Nephron progenitor cell (in vitro differentiated cells): ENCODE measurements around the gene VSX2.

Experiments used
- DNase-seq: peaks from one replicate; pipeline ENCODE4 v3.0.0; 2021
- H3K27ac Mint-ChIP-seq: 2 replicates; pipeline ENCODE4 v1.8.0; 2021; ENCODE audit warnings: mild to moderate bottlenecking, moderate library complexity, mixed read lengths
- H3K27me3 Mint-ChIP-seq: 2 replicates; pipeline ENCODE4 v1.8.0; 2021; ENCODE audit warnings: mild to moderate bottlenecking, low read depth, mixed read lengths; ENCODE audit not compliant: poor library complexity
- H3K36me3 Mint-ChIP-seq: 2 replicates; pipeline ENCODE4 v1.8.0; 2021; ENCODE audit warnings: low read depth, mixed read lengths
- H3K4me1 Mint-ChIP-seq: 2 replicates; pipeline ENCODE4 v1.8.0; 2021; ENCODE audit warnings: mixed read lengths
- H3K4me3 Mint-ChIP-seq: 2 replicates; pipeline ENCODE4 v1.8.0; 2021; ENCODE audit warnings: mild to moderate bottlenecking, moderate library complexity, mixed read lengths
- H3K9me3 Mint-ChIP-seq: 2 replicates; pipeline ENCODE4 v1.8.0; 2021; ENCODE audit warnings: mild to moderate bottlenecking, moderate library complexity, mixed read lengths
- CTCF ChIP-seq: fragments of 200-600 bp; sonication (generic); IDR thresholded peaks from 2 replicates; pipeline ENCODE4 v1.5.0; 2021; ENCODE audit warnings: antibody characterized with exemption

The VSX2 gene

DNA sequence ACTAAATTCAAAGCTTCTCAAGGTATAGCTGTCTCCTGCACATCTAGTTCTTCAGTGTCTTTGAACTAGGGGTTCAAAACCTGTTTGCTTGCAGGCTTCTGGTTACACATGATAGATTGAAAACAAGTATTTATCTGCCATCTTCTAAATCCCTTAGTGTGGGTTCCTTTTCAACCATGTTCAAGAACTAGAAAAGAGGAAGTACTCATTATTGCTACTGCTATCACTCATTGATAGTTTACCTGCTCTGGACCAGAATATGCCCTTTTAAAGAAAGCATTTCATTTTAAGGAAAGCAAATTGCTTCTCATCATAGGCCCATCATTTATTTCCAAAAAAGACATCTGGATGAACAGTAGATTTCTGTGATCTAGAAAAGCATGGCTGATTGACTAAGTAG lies 37.1 kb upstream of the VSX2 start:
- no peak overlapping the region for H3K4me3 Mint-ChIP-seq

DNA sequence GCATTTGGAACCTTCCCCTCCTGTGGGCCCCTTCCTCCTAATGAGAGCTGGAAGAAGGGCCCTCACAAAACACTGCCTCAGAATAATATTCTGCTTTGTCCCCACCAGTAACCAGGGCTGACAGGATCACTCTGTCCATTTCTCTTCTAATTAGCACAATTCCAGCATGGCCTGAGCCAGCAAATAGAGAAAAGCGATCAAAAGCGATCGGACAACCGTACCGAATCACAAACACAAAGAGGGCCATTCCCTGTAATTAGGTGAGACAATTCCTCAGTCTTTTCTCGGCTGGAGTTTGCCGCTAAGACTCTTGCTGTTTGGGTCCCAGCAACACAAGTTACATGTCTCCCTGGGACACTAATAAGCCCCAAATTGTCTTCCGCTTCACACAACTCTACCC lies 35.6 kb upstream of the VSX2 start:
- H3K9me3 Mint-ChIP-seq = no peaks in the 10 kb centered on the region
- H3K27me3 Mint-ChIP-seq = peaks cover 3% of the 10 kb centered on the region
- H3K4me3 Mint-ChIP-seq = no peak overlapping the region
- peaks cover 29% of the 10 kb centered on the region for H3K4me1 Mint-ChIP-seq
- H3K36me3 Mint-ChIP-seq = peaks cover 23% of the 10 kb centered on the region
- no peak for DNase-seq
- H3K27ac Mint-ChIP-seq = peak overlapping the region; percentile 30
- no peak for TF ChIP-seq CTCF

More for the DNA sequence above, 37.1 kb upstream of the VSX2 start:
- Mint-ChIP-seq H3K4me1 (peaks cover 26% of the 10 kb centered on the region), H3K27me3 (peaks cover 3% of the 10 kb centered on the region), H3K9me3 (no peaks in the 10 kb centered on the region), H3K27ac (no peak overlapping the region), H3K36me3 (peaks cover 25% of the 10 kb centered on the region)
- DNase-seq = no peak
- no peak for TF ChIP-seq CTCF

GRCh38 chr14:74204491-74204890 lies 34.8 kb upstream of the VSX2 start:
- peak overlapping the region; percentile 68 for H3K27ac Mint-ChIP-seq
- DNase-seq = no peak
- peaks cover 34% of the 10 kb centered on the region for H3K4me1 Mint-ChIP-seq

GRCh38 chr14:74205882-74206281 lies 33.4 kb upstream of the VSX2 start:
- no peak for DNase-seq
- no peak for TF ChIP-seq CTCF
- H3K36me3 Mint-ChIP-seq = peaks cover 5% of the 10 kb centered on the region
- no peak overlapping the region for H3K27ac Mint-ChIP-seq
- H3K4me1 Mint-ChIP-seq = peaks cover 34% of the 10 kb centered on the region
- no peaks in the 10 kb centered on the region for H3K9me3 Mint-ChIP-seq
- H3K27me3 Mint-ChIP-seq = peaks cover 13% of the 10 kb centered on the region
- no peak overlapping the region for H3K4me3 Mint-ChIP-seq

More at GRCh38 chr14:74204491-74204890, 34.8 kb upstream of the VSX2 start:
- no peak for TF ChIP-seq CTCF
- Mint-ChIP-seq H3K27me3 (peaks cover 9% of the 10 kb centered on the region), H3K4me3 (no peak overlapping the region), H3K9me3 (no peaks in the 10 kb centered on the region), H3K36me3 (peaks cover 14% of the 10 kb centered on the region)

- DNase-seq = no peak
- TF ChIP-seq CTCF = no peak
- Mint-ChIP-seq H3K27ac (no peak overlapping the region), H3K9me3 (no peaks in the 10 kb centered on the region), H3K4me3 (no peak overlapping the region), H3K36me3 (no peaks in the 10 kb centered on the region), H3K27me3 (peaks cover 15% of the 10 kb centered on the region), H3K4me1 (peaks cover 31% of the 10 kb centered on the region)
Measured at GRCh38 chr14:74207943-74208342, 31.3 kb upstream of the VSX2 start.

DNA sequence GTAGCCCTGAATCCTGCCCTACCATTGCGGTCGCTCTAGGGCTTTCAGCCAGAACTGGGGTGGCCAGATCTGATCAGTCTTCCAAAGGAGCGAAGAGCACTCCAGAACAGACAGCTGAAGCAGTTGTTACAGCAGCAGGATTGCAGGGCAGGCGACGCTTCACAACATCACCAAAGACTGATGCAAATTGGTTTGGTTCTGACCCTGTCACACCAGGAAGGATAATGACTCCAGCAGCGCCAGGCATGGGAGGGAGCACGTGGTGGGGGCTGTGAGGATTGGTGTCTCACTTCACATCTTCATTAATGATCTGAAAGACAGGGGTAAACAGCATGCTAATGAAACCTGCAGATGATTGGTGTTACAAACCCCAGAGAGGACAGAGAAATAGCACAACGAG lies 30.6 kb upstream of the VSX2 start:
- H3K27ac Mint-ChIP-seq = peak overlapping the region; percentile 53
- peaks cover 24% of the 10 kb centered on the region for H3K4me1 Mint-ChIP-seq
- no peaks in the 10 kb centered on the region for H3K36me3 Mint-ChIP-seq
- no peak for TF ChIP-seq CTCF
- peaks cover 18% of the 10 kb centered on the region for H3K27me3 Mint-ChIP-seq
- no peaks in the 10 kb centered on the region for H3K9me3 Mint-ChIP-seq
- H3K4me3 Mint-ChIP-seq = no peak overlapping the region
- DNase-seq = no peak
